Subcutaneous abdominal adipose tissue (tissue), 5 donors: ENCODE measurements around the gene ADAMTS16.

ENCODE experiments used
- H3K27ac ChIP-seq: one replicate; pipeline ENCODE4 v1.7.0; 2013; ENCODE audit warnings: low read depth, mild to moderate bottlenecking, inconsistent platforms, low read length, moderate library complexity
- H3K27me3 ChIP-seq, 5 donors: one replicate each; pipeline ENCODE4 v1.7.0; 2013; ENCODE audit warnings: low read length in 5 of 5, inconsistent platforms in 1 of 5; ENCODE audit not compliant: control insufficient read depth in 5 of 5, insufficient read depth in 4 of 5
- H3K36me3 ChIP-seq, 5 donors: one replicate each; pipeline ENCODE4 v1.7.0; 2013; ENCODE audit warnings: low read length in 5 of 5; ENCODE audit not compliant: control insufficient read depth in 5 of 5, insufficient read depth in 5 of 5
- H3K4me1 ChIP-seq, 5 donors: one replicate each; pipeline ENCODE4 v1.7.0; 2013; ENCODE audit warnings: low read length in 5 of 5, mild to moderate bottlenecking in 3 of 5, moderate library complexity in 1 of 5; ENCODE audit not compliant: control insufficient read depth in 5 of 5, insufficient read depth in 5 of 5
- H3K4me3 ChIP-seq, 5 donors: one replicate each; pipeline ENCODE4 v1.7.0; 2013; ENCODE audit warnings: low read length in 5 of 5, low read depth in 1 of 5
- H3K9ac ChIP-seq, 5 donors: one replicate each; pipeline ENCODE4 v1.7.0; 2013; ENCODE audit warnings: low read length in 5 of 5, mild to moderate bottlenecking in 4 of 5, moderate library complexity in 3 of 5
- H3K9me3 ChIP-seq, 5 donors: one replicate each; pipeline ENCODE4 v1.7.0; 2013; ENCODE audit warnings: low read length in 5 of 5; ENCODE audit not compliant: control insufficient read depth in 5 of 5
- donor health status: healthy.
- donor health status: healthy.
- donor health status: healthy.
- donor health status: healthy.
- donor health status: healthy.

The ADAMTS16 gene

DNA sequence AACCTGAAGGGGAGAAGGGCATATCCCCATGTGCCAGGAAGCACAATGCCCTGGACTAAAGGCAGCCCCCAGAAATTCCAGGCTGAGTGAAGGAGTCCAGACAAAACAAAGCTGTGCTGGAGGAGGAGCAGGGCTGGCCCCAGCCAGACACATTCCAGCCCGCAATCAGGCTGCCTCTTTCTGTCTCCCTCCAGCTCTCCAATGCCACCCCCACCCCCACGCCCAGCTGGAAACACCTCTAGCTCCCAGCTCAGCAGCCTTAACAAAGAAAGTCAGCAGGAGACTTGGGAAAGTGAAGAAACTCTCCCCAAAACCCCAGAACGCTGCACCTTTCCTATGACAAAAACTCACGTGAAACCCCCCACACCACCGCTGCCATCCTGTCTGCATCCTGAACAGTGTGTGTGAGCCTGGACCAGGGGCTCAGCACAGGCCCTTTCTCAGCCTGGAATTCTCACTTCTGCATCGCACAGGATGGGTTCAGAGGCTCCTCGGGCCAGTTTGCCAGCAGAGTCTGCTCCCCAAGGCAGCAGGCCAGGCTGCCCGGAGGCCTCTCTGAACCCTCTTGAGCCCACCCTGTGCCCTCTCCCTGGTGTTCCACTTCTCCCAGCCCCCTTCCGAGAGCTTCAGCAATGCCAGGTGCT lies 186.1 kb downstream of the ADAMTS16 start:
- H3K9me3 ChIP-seq: no peaks in the 10 kb centered on the region
- no peaks in the 10 kb centered on the region for H3K27me3 ChIP-seq
- H3K9ac ChIP-seq: no peak overlapping the region
- H3K4me3 ChIP-seq: no peak overlapping the region
- H3K36me3 ChIP-seq: no peaks in the 10 kb centered on the region
- H3K27ac ChIP-seq: no peak overlapping the region
- H3K4me1 ChIP-seq: peaks cover 0 to 3% (median 0%) of the 10 kb centered on the region in 5 donors

- Histone ChIP-seq H3K4me3 (no peak overlapping the region), H3K9me3 (no peaks in the 10 kb centered on the region), H3K27ac (no peak overlapping the region), H3K9ac (no peak overlapping the region), H3K27me3 (no peaks in the 10 kb centered on the region), H3K4me1 (peaks cover 0 to 3% (median 0%) of the 10 kb centered on the region in 5 donors), H3K36me3 (no peaks in the 10 kb centered on the region)
These were observed 187.0 kb downstream of the ADAMTS16 start for GRCh38 chr5:5327126-5327525.

DNA sequence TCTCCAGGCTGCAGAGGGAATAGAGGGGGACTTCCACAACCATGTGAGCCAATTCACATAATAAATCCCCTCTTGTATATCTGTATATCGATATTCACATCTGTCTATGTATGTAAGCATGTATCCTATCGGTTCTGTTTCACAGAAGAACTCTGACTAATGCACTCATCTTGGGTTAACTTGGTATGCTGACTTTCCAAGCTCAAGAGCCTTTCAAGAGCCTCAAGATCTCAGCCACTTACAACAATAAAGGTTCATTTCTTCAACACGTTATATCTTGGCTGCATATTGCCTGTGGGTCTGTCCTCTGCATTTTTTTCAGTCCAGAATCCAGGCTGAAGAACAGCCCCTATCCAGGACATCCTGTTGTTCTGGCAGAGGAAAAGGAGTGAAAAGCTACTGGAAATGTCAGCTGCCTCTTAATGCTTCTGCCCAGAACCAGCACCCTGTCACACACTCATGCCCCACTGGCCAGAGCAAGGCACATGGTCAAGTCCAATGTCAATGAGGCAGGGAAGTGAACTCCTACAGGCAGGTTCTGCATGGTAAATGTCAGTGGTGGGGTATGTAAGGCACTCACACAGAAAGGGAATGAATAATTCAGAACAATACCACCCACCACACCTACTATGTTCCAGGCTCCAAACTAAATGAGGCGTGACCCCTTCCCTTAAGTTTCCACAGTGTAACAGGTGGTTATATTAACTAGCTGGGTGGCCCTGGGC lies 190.8 kb downstream of the ADAMTS16 start:
- no peaks in the 10 kb centered on the region for H3K27me3 ChIP-seq
- no peaks in the 10 kb centered on the region for H3K9me3 ChIP-seq
- H3K4me3 ChIP-seq: no peak overlapping the region
- no peak overlapping the region for H3K9ac ChIP-seq
- H3K4me1 ChIP-seq: peaks cover 0 to 3% (median 0%) of the 10 kb centered on the region in 5 donors
- H3K36me3 ChIP-seq: no peaks in the 10 kb centered on the region
- H3K27ac ChIP-seq: no peak overlapping the region

GRCh38 chr5:5331848-5332247 lies 191.7 kb downstream of the ADAMTS16 start:
- no peaks in the 10 kb centered on the region for H3K27me3 ChIP-seq
- H3K4me3 ChIP-seq: no peak overlapping the region
- no peaks in the 10 kb centered on the region for H3K36me3 ChIP-seq
- no peaks in the 10 kb centered on the region for H3K9me3 ChIP-seq
- H3K27ac ChIP-seq: no peak overlapping the region
- H3K9ac ChIP-seq: no peak overlapping the region
- H3K4me1 ChIP-seq: peaks cover 0 to 3% (median 0%) of the 10 kb centered on the region in 5 donors

- Histone ChIP-seq H3K4me3 (no peak overlapping the region), H3K9ac (no peak overlapping the region), H3K9me3 (no peaks in the 10 kb centered on the region), H3K36me3 (no peaks in the 10 kb centered on the region), H3K27me3 (no peaks in the 10 kb centered on the region), H3K27ac (no peak overlapping the region), H3K4me1 (peaks cover 0 to 3% (median 0%) of the 10 kb centered on the region in 5 donors)
These were observed 192.2 kb downstream of the ADAMTS16 start for GRCh38 chr5:5332287-5332686.

DNA sequence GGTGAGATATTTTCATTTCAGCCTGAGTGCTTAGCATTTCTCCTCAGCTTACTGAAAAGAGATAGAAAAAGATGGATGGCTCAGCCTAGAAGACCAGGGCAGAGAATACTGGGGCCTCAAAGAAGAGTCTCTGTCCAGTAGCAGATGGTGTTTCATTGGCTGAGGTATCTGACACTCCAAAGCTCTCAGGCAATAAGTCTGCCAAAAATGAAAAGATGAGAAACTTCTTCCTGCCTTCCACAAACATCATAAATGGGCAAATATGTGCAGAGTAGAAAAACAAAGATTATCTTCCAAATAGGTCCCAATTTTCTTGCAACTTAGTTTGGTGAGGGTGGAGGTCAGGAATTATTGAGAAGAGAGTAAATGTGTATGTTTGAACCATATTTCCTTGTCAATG lies 195.0 kb downstream of the ADAMTS16 start:
- Histone ChIP-seq H3K9me3 (no peaks in the 10 kb centered on the region), H3K9ac (no peak overlapping the region), H3K27ac (no peak overlapping the region), H3K27me3 (no peaks in the 10 kb centered on the region), H3K36me3 (no peaks in the 10 kb centered on the region), H3K4me1 (peaks cover 1 to 6% (median 6%) of the 10 kb centered on the region in 5 donors), H3K4me3 (no peak overlapping the region)

DNA sequence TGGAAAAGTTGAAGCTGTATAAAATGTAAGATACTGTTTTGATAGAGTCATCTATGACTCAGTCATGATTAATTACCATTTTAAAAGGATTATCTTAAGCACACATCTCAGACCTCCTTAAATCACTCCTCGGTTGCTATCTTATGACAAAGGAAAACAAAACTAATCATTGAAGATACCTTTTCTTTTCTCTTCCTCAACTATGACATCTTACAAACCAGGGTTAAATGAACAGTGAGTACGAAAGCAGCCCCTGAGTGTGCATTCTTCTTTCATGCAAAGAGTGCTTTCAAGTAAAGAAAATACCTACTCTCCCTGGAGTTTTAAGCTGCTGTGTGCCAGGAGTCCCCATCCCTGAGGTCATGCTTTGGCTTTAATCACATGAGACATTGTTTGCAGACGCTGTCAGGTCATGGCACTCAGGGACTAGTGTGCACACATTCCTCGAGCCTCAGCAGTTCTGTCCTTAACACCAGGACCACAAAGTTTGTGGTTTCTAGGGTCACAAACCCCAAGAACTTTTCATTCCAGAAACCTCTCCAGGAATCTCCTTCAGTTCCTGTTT lies 195.7 kb downstream of the ADAMTS16 start:
- Histone ChIP-seq H3K27me3 (peaks cover 0 to 5% (median 0%) of the 10 kb centered on the region in 5 donors), H3K4me1 (peaks cover 7 to 12% (median 12%) of the 10 kb centered on the region in 5 donors), H3K9ac (no peak overlapping the region), H3K9me3 (no peaks in the 10 kb centered on the region), H3K27ac (no peak overlapping the region), H3K4me3 (no peak overlapping the region), H3K36me3 (no peaks in the 10 kb centered on the region)

DNA sequence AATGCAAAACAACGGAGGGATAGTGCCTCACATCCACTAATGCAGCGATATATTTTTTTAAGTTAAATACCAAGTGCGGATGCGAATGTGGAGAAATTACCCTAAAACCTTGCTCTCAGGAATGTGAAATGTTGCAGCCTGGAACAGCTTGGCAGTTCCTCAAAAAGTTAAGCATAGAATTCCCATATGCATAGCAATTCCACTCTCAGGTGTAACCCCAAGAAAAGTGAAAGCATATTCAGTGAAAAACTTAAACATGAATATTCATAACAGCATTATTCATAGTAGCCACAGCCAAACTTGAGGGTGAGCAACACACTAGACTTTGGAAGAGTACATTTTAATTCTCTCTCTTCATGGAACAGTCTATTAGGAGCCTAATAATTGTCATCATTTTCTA lies 199.1 kb downstream of the ADAMTS16 start:
- no peak overlapping the region for H3K4me3 ChIP-seq
- H3K27ac ChIP-seq: peak overlapping the region; percentile 81

DNA sequence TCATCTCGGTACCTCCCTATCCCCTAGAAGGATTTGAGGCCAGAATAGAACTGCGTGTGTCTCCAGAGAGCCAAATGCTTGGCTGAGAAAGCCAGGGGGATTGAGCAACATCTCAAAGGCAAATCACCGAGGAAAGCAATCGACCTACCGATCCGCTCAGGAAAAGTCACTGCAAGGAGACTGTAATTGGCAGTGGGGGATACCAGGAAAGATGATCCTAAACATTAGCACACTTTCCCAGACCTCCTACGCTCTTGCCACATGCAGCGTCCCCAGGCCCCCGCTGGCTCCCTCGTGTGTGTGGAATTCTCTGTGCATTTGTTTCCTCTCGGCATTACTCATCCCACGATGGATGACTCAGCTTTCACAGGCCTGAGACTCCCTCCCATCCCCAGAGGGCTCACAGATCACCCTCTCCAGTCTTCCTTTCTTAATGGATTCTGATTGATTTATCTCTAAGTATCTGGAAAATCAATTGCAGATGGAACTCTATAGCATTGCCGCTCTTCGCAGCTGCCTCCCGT lies 200.1 kb downstream of the ADAMTS16 start:
- peak overlapping the region in 2 of 5 donors; percentile 19 to 38 for H3K4me3 ChIP-seq
- H3K36me3 ChIP-seq: no peaks in the 10 kb centered on the region
- peaks cover 0 to 5% (median 0%) of the 10 kb centered on the region in 5 donors for H3K27me3 ChIP-seq
- no peaks in the 10 kb centered on the region for H3K9me3 ChIP-seq
- peak overlapping the region; percentile 81 for H3K27ac ChIP-seq
- peaks cover 9 to 31% (median 29%) of the 10 kb centered on the region in 5 donors for H3K4me1 ChIP-seq
- H3K9ac ChIP-seq: peak overlapping the region in 3 of 5 donors; percentile 21 to 75 (median 29)

More for the DNA sequence above, 199.1 kb downstream of the ADAMTS16 start:
- no peaks in the 10 kb centered on the region for H3K36me3 ChIP-seq
- no peaks in the 10 kb centered on the region for H3K9me3 ChIP-seq
- H3K27me3 ChIP-seq: peaks cover 0 to 5% (median 0%) of the 10 kb centered on the region in 5 donors
- no peak overlapping the region for H3K9ac ChIP-seq
- peaks cover 9 to 28% (median 23%) of the 10 kb centered on the region in 5 donors for H3K4me1 ChIP-seq
